Measurements from ENCODE around the gene HDDC3.

HDDC3 gene

DNA sequence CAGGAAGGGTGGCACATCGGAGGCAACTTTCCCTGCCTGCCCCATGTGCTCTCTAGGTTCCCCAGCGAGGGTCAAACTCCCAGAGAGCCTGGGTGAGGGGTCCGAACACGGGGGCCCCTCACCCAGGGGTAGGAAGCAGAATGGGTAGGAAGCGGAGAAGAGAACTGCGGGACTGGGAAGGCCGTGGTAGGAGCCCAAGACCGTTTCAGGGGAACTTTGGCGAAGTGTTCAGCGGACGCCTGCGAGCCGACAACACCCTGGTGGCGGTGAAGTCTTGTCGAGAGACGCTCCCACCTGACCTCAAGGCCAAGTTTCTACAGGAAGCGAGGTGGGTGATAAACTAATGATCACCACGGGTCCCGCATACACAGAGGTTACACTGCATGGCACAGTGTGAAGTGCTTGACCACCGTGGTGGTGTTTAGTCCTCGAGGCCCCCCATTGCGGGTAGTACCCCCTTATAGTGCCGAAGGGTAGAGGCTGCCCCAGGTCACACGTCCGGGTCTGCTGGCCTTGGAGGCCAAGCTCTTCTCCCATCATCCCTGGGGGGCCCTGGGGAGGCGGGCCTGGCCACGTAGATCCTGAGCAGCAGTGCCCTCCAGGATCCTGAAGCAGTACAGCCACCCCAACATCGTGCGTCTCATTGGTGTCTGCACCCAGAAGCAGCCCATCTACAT is 39.7 kb downstream of the HDDC3 start:
- H3K4me3 ChIP-seq (ENCODE audit: low read depth, low read length): no peak overlapping the region

DNA sequence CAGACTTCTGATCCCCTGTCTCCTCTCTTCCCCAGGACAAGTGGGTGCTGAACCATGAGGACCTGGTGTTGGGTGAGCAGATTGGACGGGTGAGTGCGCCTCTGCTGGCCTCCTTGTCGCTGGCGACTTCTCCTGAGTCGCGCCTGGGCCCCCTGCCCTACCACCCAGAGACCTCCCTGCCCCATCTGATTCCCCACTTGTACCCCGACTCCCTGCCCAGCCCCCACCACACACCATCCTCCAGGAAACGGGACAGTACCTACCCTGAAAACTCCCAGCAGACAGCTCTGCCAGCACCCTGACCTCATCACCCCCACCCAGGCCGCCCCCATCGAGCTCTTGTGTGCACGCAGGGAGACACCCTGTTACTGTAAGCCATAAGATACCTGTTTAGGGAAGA is 40.3 kb downstream of the HDDC3 start:
- no peak overlapping the region for H3K4me3 ChIP-seq (ENCODE audit: low read depth, low read length)

DNA sequence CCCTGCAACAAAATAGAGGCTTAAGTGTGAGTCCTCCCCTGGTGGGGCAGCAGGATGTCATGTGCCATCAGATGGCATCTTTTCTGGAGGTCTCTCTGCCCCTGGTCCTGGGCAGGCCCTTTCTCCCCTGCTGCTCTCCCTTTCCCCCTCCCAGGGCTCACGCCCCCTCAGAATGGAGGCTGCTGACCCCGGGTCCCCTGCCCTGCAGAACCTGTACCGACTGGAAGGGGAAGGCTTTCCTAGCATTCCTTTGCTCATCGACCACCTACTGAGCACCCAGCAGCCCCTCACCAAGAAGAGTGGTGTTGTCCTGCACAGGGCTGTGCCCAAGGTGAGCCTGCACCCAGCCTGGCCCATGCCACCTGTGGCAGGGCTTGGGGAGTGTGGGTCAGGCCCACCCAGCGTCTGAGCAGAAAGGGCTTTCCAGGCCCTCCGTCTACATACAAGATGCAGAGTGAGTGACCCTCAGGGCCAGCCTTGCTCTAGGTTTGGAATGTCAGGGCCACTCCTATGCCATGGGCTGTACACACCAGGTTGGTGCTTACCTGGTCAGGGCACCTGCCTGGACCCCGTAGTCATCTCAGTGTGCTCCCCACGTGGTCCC is 40.9 kb downstream of the HDDC3 start:
- no peak overlapping the region for H3K4me3 ChIP-seq (ENCODE audit: low read depth, low read length)

- H3K4me3 ChIP-seq (ENCODE audit: low read depth, low read length): no peak overlapping the region
These were observed 41.5 kb downstream of the HDDC3 start for GRCh38 chr15:90890839-90891238.

DNA sequence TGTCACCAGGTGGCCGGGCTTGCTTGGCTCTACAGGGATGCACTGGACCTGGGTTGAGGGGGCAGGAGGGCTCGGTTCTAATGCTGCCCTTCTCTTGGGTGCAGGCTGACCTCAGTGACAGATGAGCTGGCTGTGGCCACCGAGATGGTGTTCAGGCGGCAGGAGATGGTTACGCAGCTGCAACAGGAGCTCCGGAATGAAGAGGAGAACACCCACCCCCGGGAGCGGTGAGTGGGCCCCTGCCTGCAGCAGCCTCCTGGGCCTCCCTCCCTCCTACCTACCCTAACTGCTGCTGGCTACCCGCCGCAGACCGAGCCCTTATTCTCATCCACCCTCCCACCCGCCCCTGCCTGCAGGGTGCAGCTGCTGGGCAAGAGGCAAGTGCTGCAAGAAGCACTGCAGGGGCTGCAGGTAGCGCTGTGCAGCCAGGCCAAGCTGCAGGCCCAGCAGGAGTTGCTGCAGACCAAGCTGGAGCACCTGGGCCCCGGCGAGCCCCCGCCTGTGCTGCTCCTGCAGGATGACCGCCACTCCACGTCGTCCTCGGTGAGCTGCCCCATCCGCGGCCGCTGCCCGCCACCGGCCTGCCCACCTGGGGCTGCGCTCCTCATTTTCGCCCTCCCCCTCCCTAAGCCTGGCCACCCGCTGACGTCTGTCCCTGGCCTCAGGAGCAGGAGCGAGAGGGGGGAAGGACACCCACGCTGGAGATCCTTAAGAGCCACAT is 42.5 kb downstream of the HDDC3 start:
- H3K4me3 ChIP-seq (ENCODE audit: low read depth, low read length): no peak overlapping the region

GRCh38 chr15:90889313-90889730 is 43.0 kb downstream of the HDDC3 start:
- no peak overlapping the region for H3K4me3 ChIP-seq (ENCODE audit: low read depth, low read length)

GRCh38 chr15:90887037-90887481 is 45.3 kb downstream of the HDDC3 start:
- no peak overlapping the region for H3K4me3 ChIP-seq (ENCODE audit: low read depth, low read length)

GRCh38 chr15:90886291-90886614 is 46.1 kb downstream of the HDDC3 start:
- H3K4me3 ChIP-seq (ENCODE audit: low read depth, low read length): no peak overlapping the region

DNA sequence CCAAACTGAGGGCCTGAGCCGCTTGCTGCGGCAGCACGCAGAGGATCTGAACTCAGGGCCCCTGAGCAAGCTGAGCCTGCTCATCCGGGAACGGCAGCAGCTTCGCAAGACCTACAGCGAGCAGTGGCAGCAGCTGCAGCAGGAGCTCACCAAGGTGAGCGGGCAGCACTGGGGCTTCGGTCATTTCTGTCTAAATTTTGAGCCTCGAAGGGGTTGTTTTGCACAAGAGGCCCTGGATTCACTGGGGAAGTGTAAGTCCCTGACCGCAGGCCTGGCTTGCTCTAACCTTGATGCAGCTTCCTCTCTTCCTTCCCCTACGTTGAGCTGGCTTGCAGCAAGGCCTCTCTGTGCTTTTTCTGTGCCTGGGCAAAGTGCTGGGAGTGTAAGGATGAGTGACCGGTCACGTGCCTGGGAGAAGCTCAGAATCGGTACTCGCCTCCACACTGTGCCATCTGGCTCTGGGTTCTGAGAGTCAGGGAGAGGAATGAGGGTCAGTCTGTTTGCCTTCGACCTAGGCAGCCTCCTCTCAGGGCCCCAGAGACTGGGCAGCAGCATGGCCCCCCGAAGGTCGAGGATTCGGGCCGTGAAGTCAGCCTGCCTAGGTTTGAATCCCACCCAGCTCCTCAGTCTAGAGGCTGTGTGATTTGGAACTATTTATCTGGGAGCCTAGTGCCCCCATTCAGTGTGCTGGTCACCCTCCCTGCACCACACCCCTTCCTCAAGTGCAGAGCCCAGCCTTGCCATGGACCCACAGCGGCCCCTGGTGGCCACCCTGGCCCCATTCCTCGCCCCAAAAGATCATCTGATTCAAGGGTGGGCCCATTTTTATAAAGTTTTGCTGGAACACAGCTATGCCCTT is 46.7 kb downstream of the HDDC3 start:
- no peak overlapping the region for H3K4me3 ChIP-seq (ENCODE audit: low read depth, low read length)

- no peak overlapping the region for H3K4me3 ChIP-seq (ENCODE audit: low read depth, low read length)
These were observed 47.5 kb downstream of the HDDC3 start for GRCh38 chr15:90884719-90885431.

GRCh38 chr15:90883976-90884718 is 48.2 kb downstream of the HDDC3 start, which contains the start of gene FES:
TSS of gene FES (plus strand) at chr15:90884504. CDS start at chr15:90885046, 542 bp downstream.
- no peak within 1 kb of the TSS for H3K4me3 ChIP-seq (ENCODE audit: low read depth, low read length)

DNA sequence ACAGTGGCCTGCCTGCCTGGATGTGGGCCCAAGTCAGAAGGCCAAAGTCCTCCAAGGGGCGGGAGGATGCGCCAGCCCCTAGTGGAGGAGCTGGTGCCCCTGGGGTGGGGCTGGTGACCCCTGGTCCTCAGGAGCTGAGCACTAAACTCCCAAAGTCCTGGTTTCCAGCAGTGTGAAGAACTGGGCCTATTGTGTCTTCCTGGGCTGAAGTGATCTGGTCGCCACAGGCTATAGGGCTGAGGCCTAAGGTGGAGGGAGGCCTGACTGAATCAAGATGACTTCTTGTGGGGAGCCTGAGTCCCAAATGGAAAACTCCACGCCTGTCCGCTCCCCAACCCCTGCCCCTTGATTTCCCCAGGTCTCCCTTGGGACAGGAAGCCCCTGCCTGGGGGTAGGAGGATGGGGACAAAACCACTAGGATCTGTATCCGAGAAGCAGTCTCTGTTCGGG is 48.8 kb downstream of the HDDC3 start:
- no peak overlapping the region for H3K4me3 ChIP-seq (ENCODE audit: low read depth, low read length)

DNA sequence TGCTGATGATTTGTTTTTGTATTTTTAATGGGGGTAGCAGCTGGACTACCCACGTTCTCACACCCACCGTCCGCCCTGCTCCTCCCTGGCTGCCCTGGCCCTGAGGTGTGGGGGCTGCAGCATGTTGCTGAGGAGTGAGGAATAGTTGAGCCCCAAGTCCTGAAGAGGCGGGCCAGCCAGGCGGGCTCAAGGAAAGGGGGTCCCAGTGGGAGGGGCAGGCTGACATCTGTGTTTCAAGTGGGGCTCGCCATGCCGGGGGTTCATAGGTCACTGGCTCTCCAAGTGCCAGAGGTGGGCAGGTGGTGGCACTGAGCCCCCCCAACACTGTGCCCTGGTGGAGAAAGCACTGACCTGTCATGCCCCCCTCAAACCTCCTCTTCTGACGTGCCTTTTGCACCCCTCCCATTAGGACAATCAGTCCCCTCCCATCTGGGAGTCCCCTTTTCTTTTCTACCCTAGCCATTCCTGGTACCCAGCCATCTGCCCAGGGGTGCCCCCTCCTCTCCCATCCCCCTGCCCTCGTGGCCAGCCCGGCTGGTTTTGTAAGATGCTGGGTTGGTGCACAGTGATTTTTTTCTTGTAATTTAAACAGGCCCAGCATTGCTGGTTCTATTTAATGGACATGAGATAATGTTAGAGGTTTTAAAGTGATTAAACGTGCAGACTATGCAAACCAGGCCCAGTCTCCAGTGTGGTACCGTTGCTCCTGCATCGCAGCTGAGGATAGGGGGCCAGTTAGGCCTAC is 49.4 kb downstream of the HDDC3 start:
- no peak overlapping the region for H3K4me3 ChIP-seq (ENCODE audit: low read depth, low read length)

GRCh38 chr15:90881978-90882721 is 50.2 kb downstream of the HDDC3 start:
- H3K4me3 ChIP-seq (ENCODE audit: low read depth, low read length): no peak overlapping the region

DNA sequence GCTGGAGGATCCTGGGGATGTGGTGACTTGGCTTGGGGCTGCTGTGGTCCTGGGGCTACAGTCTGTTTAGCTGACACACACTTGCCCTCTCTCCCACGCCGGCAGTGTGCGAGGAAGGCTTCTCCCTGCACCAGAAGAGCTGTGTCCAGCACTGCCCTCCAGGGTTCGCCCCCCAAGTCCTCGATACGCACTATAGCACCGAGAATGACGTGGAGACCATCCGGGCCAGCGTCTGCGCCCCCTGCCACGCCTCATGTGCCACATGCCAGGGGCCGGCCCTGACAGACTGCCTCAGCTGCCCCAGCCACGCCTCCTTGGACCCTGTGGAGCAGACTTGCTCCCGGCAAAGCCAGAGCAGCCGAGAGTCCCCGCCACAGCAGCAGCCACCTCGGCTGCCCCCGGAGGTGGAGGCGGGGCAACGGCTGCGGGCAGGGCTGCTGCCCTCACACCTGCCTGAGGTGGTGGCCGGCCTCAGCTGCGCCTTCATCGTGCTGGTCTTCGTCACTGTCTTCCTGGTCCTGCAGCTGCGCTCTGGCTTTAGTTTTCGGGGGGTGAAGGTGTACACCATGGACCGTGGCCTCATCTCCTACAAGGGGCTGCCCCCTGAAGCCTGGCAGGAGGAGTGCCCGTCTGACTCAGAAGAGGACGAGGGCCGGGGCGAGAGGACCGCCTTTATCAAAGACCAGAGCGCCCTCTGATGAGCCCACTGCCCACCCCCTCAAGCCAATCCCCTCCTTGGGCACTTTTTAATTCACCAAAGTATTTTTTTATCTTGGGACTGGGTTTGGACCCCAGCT is 51.0 kb downstream of the HDDC3 start:
- H3K4me3 ChIP-seq (ENCODE audit: low read depth, low read length): no peak overlapping the region

DNA sequence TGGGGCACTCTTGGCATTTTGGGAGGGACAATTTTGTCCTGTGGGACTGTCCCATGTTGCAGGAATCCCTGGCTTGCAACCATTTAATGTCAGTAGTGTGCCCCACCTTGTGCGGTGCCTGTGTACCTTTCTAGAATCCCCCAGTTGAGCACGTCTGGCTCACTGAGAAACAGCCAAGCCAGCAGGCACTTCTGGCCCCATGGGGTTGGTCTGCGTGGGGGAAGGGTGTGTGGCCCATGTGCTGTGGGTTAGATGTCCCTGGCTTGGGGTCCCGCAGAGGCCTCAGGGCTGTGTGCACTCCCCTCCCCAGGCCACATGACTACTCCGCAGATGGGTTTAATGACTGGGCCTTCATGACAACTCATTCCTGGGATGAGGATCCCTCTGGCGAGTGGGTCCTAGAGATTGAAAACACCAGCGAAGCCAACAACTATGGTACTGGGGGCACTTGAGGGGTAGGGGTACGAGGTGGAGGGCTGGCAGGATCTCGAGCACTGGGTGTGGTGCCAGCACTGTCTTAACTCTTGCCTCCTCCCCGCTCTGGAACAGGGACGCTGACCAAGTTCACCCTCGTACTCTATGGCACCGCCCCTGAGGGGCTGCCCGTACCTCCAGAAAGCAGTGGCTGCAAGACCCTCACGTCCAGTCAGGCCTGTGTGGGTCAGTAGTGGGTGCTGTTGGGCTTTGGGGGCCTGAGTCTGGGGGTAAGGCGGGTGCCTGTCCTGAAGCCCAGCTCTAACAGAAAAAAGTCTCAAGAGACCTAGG is 51.8 kb downstream of the HDDC3 start:
- H3K4me3 ChIP-seq (ENCODE audit: low read depth, low read length): no peak overlapping the region
